Duodenal mucosa (tissue), 2 donors: ENCODE measurements around the gene GSTM2.
"Not testable (repeated sequence)": the region's sequence is repeated elsewhere in the genome, so short reads cannot be mapped to it uniquely, and the experiment has no call there.

Source experiments
- H3K27ac ChIP-seq: one replicate; pipeline ENCODE4 v1.7.0; 2013; ENCODE audit warnings: low read depth, low read length
- H3K27me3 ChIP-seq, 2 donors: one replicate each; pipeline ENCODE4 v1.7.0; 2013; ENCODE audit warnings: low read length in 2 of 2, control low read depth in 1 of 2; ENCODE audit not compliant: insufficient read depth in 2 of 2, control insufficient read depth in 1 of 2
- H3K36me3 ChIP-seq, 2 donors: one replicate each; pipeline ENCODE4 v1.7.0; 2013; ENCODE audit warnings: low read length in 2 of 2, control low read depth in 1 of 2; ENCODE audit not compliant: insufficient read depth in 2 of 2, control insufficient read depth in 1 of 2
- H3K4me1 ChIP-seq, 2 donors: one replicate each; pipeline ENCODE4 v1.7.0; 2013; ENCODE audit warnings: low read length in 2 of 2, control low read depth in 1 of 2; ENCODE audit not compliant: insufficient read depth in 2 of 2, control insufficient read depth in 1 of 2
- H3K4me3 ChIP-seq, 2 donors: one replicate each; pipeline ENCODE4 v1.7.0; 2013; ENCODE audit warnings: low read length in 2 of 2, low read depth in 1 of 2
- H3K9ac ChIP-seq, 2 donors: one replicate each; pipeline ENCODE4 v1.7.0; 2013; ENCODE audit warnings: low read length in 2 of 2, low read depth in 1 of 2
- H3K9me3 ChIP-seq, 2 donors: one replicate each; pipeline ENCODE4 v1.7.0; 2013; ENCODE audit warnings: low read length in 2 of 2, control low read depth in 1 of 2; ENCODE audit not compliant: control insufficient read depth in 1 of 2

GSTM2 gene

DNA sequence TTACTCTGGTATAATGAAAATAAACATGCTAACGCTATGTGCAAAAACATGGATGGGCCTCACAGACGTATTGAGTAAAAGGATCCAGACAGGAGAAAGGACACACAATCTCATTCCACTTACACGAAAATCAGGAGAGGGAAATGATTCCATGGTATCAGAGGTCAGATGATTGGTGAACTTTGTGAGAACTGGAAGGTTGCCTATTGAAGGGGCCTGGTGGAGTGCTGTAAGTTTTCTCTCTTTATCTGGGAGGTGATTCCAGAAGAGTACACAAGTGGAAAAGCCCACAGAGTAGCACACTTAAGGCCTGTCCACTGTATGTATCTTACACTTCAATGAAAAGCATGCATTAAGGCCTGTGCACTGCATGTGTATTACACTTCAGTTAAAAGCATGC lies 9.6 kb downstream of the GSTM2 start:
- Histone ChIP-seq H3K27me3 (no peaks in the 10 kb centered on the region), H3K9me3 (no peaks in the 10 kb centered on the region), H3K27ac (no peak overlapping the region), H3K36me3 (no peaks in the 10 kb centered on the region), H3K4me1 (peaks cover 4% of the 10 kb centered on the region in 2 donors), H3K4me3 (no peak overlapping the region), H3K9ac (no peak overlapping the region)

DNA sequence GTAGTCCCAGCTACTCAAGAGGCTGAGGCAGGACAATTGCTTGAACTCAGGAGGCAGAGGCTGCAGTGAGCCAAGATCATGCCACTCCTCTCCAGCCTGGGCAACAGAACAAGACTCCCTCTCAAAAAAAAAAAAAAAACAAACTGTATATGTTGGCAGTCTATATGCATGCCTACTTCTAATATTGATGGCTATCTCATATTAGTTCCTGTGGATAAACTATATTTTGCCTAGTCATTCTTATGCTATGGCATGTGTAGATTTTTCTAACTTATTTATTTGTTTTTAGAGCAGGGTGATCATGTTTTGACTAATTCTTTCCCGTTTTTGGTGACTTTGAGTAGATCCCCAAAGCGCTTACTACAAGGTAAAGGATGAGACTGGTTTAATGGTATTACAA lies 10.8 kb downstream of the GSTM2 start:
- H3K9ac ChIP-seq, H3K4me3 ChIP-seq, H3K27me3 ChIP-seq, H3K27ac ChIP-seq, H3K36me3 ChIP-seq, H3K4me1 ChIP-seq, H3K9me3 ChIP-seq: not testable (repeated sequence)

DNA sequence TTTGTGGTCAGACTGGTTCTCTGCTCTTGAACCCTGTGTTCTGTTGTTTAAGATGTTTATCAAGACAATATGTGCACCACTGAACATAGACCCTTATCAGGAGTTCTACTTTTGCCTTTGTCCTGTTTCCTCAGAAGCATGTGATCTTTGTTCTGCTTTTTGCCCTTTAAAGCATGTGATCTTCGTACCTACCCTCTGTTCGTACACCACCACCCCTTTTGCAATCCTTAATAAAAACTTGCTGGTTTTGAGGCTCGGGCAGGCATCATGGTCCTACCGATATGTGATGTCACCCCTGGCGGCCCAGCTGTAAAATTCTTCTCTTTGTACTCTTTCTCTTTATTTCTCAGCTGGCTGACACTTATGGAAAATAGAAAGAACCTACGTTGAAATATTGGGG lies 16.9 kb downstream of the GSTM2 start:
- not testable (repeated sequence) for H3K9ac ChIP-seq, H3K9me3 ChIP-seq, H3K27ac ChIP-seq, H3K27me3 ChIP-seq, H3K36me3 ChIP-seq, H3K4me3 ChIP-seq, H3K4me1 ChIP-seq

DNA sequence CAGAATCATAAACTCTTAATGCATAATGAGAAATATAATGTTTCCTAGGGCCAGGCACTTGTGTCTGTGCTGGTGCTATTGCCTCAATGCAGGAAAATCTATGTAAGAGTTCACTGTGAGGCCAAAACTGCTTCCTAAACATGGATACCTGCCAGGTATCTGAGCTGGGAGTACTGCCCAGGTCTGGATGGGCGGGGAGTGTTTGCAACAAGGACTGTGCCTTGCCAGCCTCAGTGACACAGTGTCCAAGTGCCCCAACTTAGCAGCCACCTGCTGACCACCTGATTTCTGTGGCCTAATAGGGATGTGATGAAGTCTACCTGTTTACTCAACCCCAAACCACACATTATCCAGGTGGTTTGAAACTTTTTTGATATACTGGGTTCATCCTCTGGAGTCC lies 17.5 kb downstream of the GSTM2 start:
- H3K4me1 ChIP-seq, H3K9ac ChIP-seq, H3K27ac ChIP-seq, H3K4me3 ChIP-seq, H3K27me3 ChIP-seq, H3K9me3 ChIP-seq, H3K36me3 ChIP-seq: not testable (repeated sequence)

DNA sequence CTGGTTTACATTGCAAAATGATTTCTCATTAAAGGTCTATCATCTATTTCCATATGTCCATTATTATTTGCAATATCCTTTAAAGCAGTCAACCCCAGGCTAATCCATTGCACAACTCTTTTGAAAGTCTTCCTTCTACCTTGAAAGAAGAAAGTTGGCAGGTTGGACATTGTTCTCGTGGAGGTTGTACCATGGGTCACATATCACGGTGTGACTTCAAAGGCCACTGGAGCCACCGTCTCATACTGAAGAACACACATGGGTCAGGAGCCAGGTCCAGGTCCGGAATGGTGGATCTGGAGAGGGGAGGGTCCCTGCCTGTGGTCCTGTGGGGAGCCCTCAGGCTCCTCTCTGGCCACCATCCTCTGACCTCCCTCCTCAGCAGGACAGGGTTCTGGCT lies 18.0 kb downstream of the GSTM2 start:
- H3K4me3 ChIP-seq, H3K36me3 ChIP-seq, H3K9ac ChIP-seq, H3K27ac ChIP-seq, H3K9me3 ChIP-seq, H3K4me1 ChIP-seq, H3K27me3 ChIP-seq: not testable (repeated sequence)

DNA sequence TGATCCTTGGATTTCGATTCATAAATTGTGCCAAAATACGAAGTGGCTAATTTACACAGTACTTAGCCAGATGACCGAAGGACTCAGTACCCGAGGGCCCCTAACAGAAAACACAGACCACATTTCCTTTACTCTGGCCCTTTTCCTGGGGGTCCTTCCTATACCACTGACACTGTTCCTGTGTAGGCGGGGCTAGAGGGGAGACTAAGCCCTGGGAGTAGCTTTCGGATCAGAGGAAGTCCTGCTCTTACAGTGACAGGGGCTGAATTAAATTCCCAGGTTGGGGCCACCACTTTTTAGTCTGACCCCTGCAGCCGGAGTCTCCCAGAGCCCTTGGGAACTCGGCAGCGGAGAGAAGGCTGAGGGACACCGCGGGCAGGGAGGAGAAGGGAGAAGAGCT lies 19.3 kb downstream of the GSTM2 start:
- H3K36me3 ChIP-seq, H3K9me3 ChIP-seq, H3K4me3 ChIP-seq, H3K27me3 ChIP-seq, H3K4me1 ChIP-seq, H3K27ac ChIP-seq, H3K9ac ChIP-seq: not testable (repeated sequence)

DNA sequence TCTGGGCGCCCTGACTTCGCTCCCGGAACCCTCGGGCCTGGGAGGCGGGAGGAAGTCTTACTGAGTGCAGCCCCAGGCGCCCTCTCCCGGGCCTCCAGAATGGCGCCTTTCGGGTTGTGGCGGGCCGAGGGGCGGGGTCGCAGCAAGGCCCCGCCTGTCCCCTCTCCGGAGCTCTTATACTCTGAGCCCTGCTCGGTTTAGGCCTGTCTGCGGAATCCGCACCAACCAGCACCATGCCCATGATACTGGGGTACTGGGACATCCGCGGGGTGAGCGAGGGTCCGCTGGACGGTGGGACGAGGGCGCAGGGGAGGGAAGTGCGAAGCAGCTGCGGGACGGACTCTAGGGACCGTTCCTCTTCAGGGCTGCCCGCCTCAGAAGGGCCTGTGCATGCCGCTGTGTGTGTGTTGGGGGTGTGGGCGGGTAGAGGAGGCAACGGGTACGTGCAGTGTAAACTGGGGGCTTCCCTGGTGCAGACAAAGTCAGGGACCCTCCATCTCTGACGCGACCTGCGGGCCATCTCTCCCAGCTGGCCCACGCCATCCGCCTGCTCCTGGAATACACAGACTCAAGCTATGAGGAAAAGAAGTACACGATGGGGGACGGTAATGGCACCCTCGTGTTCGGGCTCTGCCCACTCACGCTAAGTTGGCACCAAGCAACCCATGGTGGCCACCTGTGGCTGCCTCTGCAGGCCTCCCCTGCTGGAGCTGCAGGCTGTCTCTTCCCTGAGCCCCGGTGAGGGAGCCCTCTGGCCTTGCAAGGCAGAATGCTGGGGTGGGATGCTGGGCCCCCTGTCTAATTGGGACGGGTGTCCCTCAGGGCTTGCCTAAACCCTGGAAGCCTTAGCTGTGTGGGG lies 20.0 kb downstream of the GSTM2 start, which contains the start of gene GSTM1:
TSS of gene GSTM1 (plus strand) at position 177 of the 859 bp plus-strand sequence. CDS start at position 234, 57 bp downstream.
- Histone ChIP-seq H3K9ac (no peak within 1 kb of the TSS), H3K4me3 (no peak within 1 kb of the TSS), H3K4me1 (no peaks in the 10 kb centered on the region), H3K9me3 (no peaks in the 10 kb centered on the region), H3K27me3 (no peaks in the 10 kb centered on the region), H3K27ac (no peak within 1 kb of the TSS), H3K36me3 (no peaks in the 10 kb centered on the region)

DNA sequence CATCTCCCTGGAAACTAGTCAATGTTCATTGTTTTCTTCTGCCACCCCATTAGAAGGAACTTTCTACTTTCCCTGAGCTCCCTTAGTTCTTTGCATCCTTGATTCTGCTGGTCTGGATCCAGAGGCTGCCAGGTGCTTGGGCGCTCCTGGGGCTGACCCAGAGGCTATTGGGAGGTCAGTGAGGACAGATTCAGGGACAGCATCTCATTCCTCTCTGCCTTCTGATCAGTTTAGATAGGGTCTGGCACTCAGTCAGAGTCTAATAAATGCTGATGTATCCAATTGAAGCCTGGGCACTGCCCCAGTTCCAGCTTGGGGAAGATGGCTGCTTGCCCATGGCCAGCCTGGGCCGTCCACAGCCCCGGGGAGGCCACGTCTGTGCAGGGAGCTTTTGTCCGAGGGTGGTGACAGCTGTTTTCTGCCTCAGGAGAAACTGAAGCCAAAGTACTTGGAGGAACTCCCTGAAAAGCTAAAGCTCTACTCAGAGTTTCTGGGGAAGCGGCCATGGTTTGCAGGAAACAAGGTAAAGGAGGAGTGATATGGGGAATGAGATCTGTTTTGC lies 22.1 kb downstream of the GSTM2 start:
- no peak overlapping the region for H3K9ac ChIP-seq
- no peaks in the 10 kb centered on the region for H3K4me1 ChIP-seq
- H3K27me3 ChIP-seq: no peaks in the 10 kb centered on the region
- H3K36me3 ChIP-seq: no peaks in the 10 kb centered on the region
- no peaks in the 10 kb centered on the region for H3K9me3 ChIP-seq
- H3K4me3 ChIP-seq: no peak overlapping the region
- H3K27ac ChIP-seq: no peak overlapping the region

DNA sequence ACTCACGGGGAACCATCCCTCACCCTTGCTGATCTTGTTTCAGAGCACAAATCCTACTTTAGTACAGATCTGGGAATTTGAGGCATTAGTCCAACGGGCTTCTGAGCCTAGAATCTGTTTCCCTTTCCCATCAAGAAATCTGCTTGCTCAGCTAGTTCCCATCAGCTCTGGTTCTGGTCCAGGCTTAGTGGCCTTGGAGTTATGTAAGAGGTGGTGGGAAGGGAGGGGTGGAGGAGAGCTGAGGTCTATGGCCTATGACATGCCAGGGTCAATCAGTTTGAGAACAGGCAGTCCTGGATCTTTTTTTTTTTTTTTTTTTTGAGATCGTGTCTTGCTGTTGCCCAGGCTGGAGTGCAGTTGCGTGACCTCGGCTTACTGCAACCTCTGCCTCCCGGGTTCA lies 23.9 kb downstream of the GSTM2 start:
- Histone ChIP-seq H3K4me1 (no peaks in the 10 kb centered on the region), H3K4me3 (no peak overlapping the region), H3K9me3 (no peaks in the 10 kb centered on the region), H3K27me3 (no peaks in the 10 kb centered on the region), H3K9ac (no peak overlapping the region), H3K27ac (no peak overlapping the region), H3K36me3 (no peaks in the 10 kb centered on the region)

DNA sequence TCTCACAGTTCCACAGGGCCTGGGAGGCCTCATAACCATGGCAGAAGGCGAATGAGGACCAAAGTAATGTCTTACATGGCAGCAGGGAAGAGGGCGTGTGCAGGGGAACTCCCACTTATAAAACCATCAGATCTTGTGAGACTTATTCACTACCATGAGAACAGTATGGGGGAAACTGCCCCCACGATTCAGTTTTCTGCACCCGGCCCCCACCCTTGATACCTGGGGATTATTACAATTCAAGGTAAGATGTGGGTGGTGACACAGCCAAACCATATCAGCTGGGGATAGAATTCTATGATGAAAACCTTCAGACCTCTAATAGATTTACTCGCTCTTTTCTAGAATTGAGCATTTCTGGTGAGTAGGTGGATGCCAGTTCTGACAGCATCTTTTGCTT lies 26.5 kb downstream of the GSTM2 start:
- not testable (repeated sequence) for H3K4me3 ChIP-seq, H3K4me1 ChIP-seq, H3K9me3 ChIP-seq, H3K27ac ChIP-seq, H3K36me3 ChIP-seq, H3K27me3 ChIP-seq, H3K9ac ChIP-seq
